ENCODE data around the gene RAB3C. TPM values are rescaled to one million over a fixed set of nuclear protein-coding genes. Genes with fewer than 3 reads are reported as not detected.

RAB3C gene
- total RNA-seq, 1 donor: not detected

DNA sequence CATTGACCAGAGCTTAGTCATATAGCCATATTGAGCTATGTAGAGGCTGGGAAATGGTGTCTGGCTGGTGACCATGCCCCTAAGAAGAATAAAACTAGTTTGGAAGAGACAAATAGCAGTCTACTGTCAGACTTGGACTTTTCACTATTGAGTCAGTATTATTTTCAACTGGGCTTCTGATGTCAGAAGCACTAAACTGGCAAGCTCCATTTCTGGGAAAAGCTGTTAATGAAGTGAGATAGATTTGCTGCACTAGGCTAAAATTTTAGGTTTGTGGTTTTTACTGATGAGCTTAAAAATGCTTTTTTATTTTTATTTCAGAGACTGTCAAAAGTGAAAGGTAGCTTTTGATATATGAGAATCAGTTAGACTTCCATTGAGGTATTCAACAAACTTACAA, 220.2 kb downstream of the RAB3C start:
- no peak for TF ChIP-seq CTCF (IDR thresholded peaks at IDR 0.05; ENCODE audit: insufficient read depth, low read depth, low read length)
- no peak overlapping the region for H3K4me3 ChIP-seq (ENCODE audit: low read depth, low read length)
- no peak for DNase-seq (ENCODE audit: low read depth)

- no peak for DNase-seq (ENCODE audit: low read depth)
- no peak overlapping the region for H3K4me3 ChIP-seq (ENCODE audit: low read depth, low read length)
- no peak for TF ChIP-seq CTCF (IDR thresholded peaks at IDR 0.05; ENCODE audit: insufficient read depth, low read depth, low read length)
Measured at GRCh38 chr5:58804291-58804690, 221.4 kb downstream of the RAB3C start.

- no peak for DNase-seq (ENCODE audit: low read depth)
- no peak overlapping the region for H3K4me3 ChIP-seq (ENCODE audit: low read depth, low read length)
- no peak for TF ChIP-seq CTCF (IDR thresholded peaks at IDR 0.05; ENCODE audit: insufficient read depth, low read depth, low read length)
Measured at GRCh38 chr5:58810086-58810485, 227.2 kb downstream of the RAB3C start.

GRCh38 chr5:58813855-58814254, 231.0 kb downstream of the RAB3C start:
- no peak overlapping the region for H3K4me3 ChIP-seq (ENCODE audit: low read depth, low read length)
- no peak for TF ChIP-seq CTCF (IDR thresholded peaks at IDR 0.05; ENCODE audit: insufficient read depth, low read depth, low read length)
- DNase-seq (ENCODE audit: low read depth): no peak

DNA sequence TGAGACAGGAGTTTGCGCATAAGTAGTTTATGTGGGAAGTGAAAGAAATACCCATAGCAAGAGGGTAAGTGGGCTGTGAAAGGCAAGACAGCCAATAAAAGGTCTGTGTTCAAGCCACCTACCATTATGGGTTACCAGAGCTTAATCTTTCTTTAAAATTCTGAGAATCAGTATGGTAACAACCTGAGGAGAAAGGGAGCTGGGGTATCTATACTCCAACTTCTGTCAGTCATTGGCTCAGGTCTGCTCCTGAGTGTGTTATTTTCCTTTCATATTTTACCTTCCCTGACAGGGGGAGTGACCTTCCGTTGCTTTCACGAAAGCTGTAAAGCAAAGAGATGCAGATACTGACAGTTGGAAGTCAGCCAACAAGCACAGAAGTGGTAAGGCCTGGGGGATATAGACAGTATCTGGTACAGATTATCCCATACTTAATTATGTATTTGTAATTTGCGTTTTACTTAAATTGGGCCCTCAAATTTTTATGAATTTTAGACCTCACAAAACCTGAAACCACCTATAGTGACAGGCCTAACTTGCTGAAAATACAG, 233.4 kb downstream of the RAB3C start:
- no peak for DNase-seq (ENCODE audit: low read depth)
- no peak overlapping the region for H3K4me3 ChIP-seq (ENCODE audit: low read depth, low read length)
- no peak for TF ChIP-seq CTCF (IDR thresholded peaks at IDR 0.05; ENCODE audit: insufficient read depth, low read depth, low read length)

- H3K4me3 ChIP-seq (ENCODE audit: low read depth, low read length): no peak overlapping the region
- DNase-seq (ENCODE audit: low read depth): no peak
- TF ChIP-seq CTCF (IDR thresholded peaks at IDR 0.05; ENCODE audit: insufficient read depth, low read depth, low read length): no peak
Measured at GRCh38 chr5:58818465-58818864, 235.6 kb downstream of the RAB3C start.

DNA sequence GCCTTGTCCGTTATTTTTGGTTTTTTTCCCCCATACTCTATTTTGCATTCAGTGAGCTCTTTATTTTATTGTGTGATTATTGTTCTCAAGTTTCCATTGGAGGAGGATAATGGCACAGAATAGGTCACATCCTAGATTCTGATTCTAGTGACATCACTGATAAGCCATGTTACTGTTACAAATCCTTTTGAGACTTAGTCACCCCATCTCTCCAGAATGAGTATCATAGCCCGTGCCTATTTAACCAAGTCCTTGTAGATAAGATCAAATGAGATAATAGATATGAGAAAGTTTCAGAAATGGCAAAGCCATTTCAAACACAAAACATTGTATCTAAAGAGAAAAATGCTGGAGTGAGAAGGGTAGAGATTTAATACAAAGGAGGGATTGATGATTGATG, 242.6 kb downstream of the RAB3C start:
- no peak for TF ChIP-seq CTCF (IDR thresholded peaks at IDR 0.05; ENCODE audit: insufficient read depth, low read depth, low read length)
- DNase-seq (ENCODE audit: low read depth): no peak
- H3K4me3 ChIP-seq (ENCODE audit: low read depth, low read length): no peak overlapping the region
